ENCODE results near the gene SELENOO.

Gene SELENOO

GRCh38 chr22:50218153-50218995, 17.6 kb downstream of the SELENOO start:
- DNase-seq, result no peak

- DNase-seq, result no peak
Measured at GRCh38 chr22:50218996-50219727, 18.4 kb downstream of the SELENOO start.

- no peak for DNase-seq
Measured at GRCh38 chr22:50219800-50220602, 19.2 kb downstream of the SELENOO start.

GRCh38 chr22:50220603-50221409, 20.0 kb downstream of the SELENOO start:
- no peak for DNase-seq

- DNase-seq, result no peak
Measured at GRCh38 chr22:50221410-50222300, 20.8 kb downstream of the SELENOO start.

GRCh38 chr22:50222508-50222907, 21.7 kb downstream of the SELENOO start:
- DNase-seq, result no peak

GRCh38 chr22:50224071-50224470, 23.3 kb downstream of the SELENOO start:
- no peak for DNase-seq

- DNase-seq, result no peak
Measured at GRCh38 chr22:50225200-50225969, 24.6 kb downstream of the SELENOO start.

GRCh38 chr22:50226063-50226874, 25.5 kb downstream of the SELENOO start:
- DNase-seq, result no peak

- no peak for DNase-seq
Measured at GRCh38 chr22:50226875-50227165, 26.0 kb downstream of the SELENOO start.

GRCh38 chr22:50227579-50228215, 26.9 kb downstream of the SELENOO start:
- no peak for DNase-seq

GRCh38 chr22:50228366-50228765, 27.6 kb downstream of the SELENOO start:
- DNase-seq, result no peak

GRCh38 chr22:50229370-50229769, 28.6 kb downstream of the SELENOO start:
- no peak for DNase-seq

GRCh38 chr22:50232481-50233151, 31.8 kb downstream of the SELENOO start:
- no peak for DNase-seq

- no peak for DNase-seq
Measured at GRCh38 chr22:50233223-50233622, 32.4 kb downstream of the SELENOO start.

- DNase-seq, result no peak
Measured at GRCh38 chr22:50236731-50237409, 36.1 kb downstream of the SELENOO start.

- no peak for DNase-seq
Measured at GRCh38 chr22:50238755-50239154, 37.9 kb downstream of the SELENOO start.

- no peak for DNase-seq
Measured at GRCh38 chr22:50242406-50242949, 41.7 kb downstream of the SELENOO start.

Data from activated CD8-positive, alpha-beta memory T cell treated with anti-CD3 and anti-CD28 coated beads, Interleukin-2, amount 50 U/mL, for 48 hours (primary cell).